Stimulated activated naive CD8-positive, alpha-beta T cell treated with anti-CD3 and anti-CD28 coated beads, Interleukin-15, Interleukin-2, amounts not matched to agents 100 ng/mL and 50 ng/mL, for 24 hours (primary cell): ENCODE results near the gene KLHL5.

Experiments used
- H3K27ac Mint-ChIP-seq: one replicate; pipeline ENCODE4 v1.8.0; 2021; ENCODE audit warnings: mild to moderate bottlenecking, mixed read lengths
- H3K27me3 Mint-ChIP-seq: one replicate; pipeline ENCODE4 v1.8.0; 2021; ENCODE audit warnings: mixed read lengths
- H3K36me3 Mint-ChIP-seq: one replicate; pipeline ENCODE4 v1.8.0; 2021; ENCODE audit warnings: low read depth, mixed read lengths
- H3K4me1 Mint-ChIP-seq: one replicate; pipeline ENCODE4 v1.8.0; 2021; ENCODE audit warnings: low read depth, mixed read lengths
- H3K4me3 Mint-ChIP-seq: one replicate; pipeline ENCODE4 v1.8.0; 2021; ENCODE audit warnings: mild to moderate bottlenecking, mixed read lengths
- H3K9me3 Mint-ChIP-seq: one replicate; pipeline ENCODE4 v1.8.0; 2021; ENCODE audit warnings: mixed read lengths

Gene KLHL5

GRCh38 chr4:39037491-39037825 is 24.6 kb upstream of the KLHL5 start:
- no peak overlapping the region for H3K27ac Mint-ChIP-seq
- H3K27me3 Mint-ChIP-seq, result no peaks in the 10 kb centered on the region
- no peaks in the 10 kb centered on the region for H3K36me3 Mint-ChIP-seq
- H3K4me3 Mint-ChIP-seq, result no peak overlapping the region
- no peaks in the 10 kb centered on the region for H3K9me3 Mint-ChIP-seq
- H3K4me1 Mint-ChIP-seq, result peaks cover 38% of the 10 kb centered on the region

DNA sequence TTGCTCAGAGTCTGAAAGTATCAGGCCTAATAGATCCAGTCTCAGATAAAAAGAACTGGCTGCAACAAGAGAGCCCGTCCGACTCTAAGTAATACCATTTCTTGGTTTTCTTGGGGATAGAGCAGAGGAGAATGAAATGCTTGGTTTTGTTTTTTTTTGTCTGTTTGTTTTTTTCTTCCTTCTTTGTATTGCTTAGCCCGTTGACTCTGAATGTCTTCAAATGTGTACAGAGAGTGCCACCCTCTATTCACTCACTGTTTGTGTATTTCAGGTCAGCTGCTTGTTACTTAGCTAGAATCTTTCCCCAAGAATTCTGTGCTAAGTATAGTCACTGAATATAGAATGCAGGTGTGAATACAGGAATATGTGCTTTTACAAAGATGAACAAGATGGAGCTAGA is 24.1 kb upstream of the KLHL5 start:
- no peaks in the 10 kb centered on the region for H3K9me3 Mint-ChIP-seq
- H3K4me1 Mint-ChIP-seq, result peaks cover 35% of the 10 kb centered on the region
- no peaks in the 10 kb centered on the region for H3K36me3 Mint-ChIP-seq
- no peak overlapping the region for H3K27ac Mint-ChIP-seq
- H3K27me3 Mint-ChIP-seq, result no peaks in the 10 kb centered on the region
- H3K4me3 Mint-ChIP-seq, result no peak overlapping the region

GRCh38 chr4:39039108-39039507 is 22.9 kb upstream of the KLHL5 start:
- no peak overlapping the region for H3K4me3 Mint-ChIP-seq
- no peak overlapping the region for H3K27ac Mint-ChIP-seq
- H3K4me1 Mint-ChIP-seq, result peaks cover 38% of the 10 kb centered on the region
- no peaks in the 10 kb centered on the region for H3K9me3 Mint-ChIP-seq
- no peaks in the 10 kb centered on the region for H3K27me3 Mint-ChIP-seq
- no peaks in the 10 kb centered on the region for H3K36me3 Mint-ChIP-seq

DNA sequence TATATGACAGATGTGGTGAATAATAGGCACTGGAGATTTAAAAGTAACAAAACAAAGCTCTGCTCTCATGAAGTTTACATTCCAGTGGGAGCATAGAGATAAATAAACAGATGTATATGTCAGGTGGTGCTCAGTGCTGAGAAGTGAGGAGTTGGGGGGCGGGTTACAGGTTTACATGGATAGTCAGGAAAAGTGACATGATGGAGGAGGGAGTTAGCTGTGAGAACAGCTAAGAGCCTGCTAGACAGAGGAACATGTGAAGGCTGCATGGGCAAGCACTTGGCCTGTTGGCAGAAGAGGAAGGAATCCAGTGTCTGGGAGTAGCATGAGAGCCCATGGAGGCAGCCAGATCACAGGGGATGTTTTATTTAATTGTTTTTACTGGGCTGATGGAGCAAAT is 19.7 kb upstream of the KLHL5 start:
- H3K27ac Mint-ChIP-seq, result no peak overlapping the region
- no peak overlapping the region for H3K4me3 Mint-ChIP-seq
- H3K4me1 Mint-ChIP-seq, result peaks cover 40% of the 10 kb centered on the region
- H3K36me3 Mint-ChIP-seq, result peaks cover 4% of the 10 kb centered on the region
- no peaks in the 10 kb centered on the region for H3K9me3 Mint-ChIP-seq
- H3K27me3 Mint-ChIP-seq, result no peaks in the 10 kb centered on the region

- peaks cover 12% of the 10 kb centered on the region for H3K36me3 Mint-ChIP-seq
- H3K27ac Mint-ChIP-seq, result peak overlapping the region; percentile 89
- H3K4me3 Mint-ChIP-seq, result peak overlapping the region; percentile 87
- H3K4me1 Mint-ChIP-seq, result peaks cover 49% of the 10 kb centered on the region
- no peaks in the 10 kb centered on the region for H3K9me3 Mint-ChIP-seq
- no peaks in the 10 kb centered on the region for H3K27me3 Mint-ChIP-seq
Observed at GRCh38 chr4:39043058-39043860, 18.8 kb upstream of the KLHL5 start.

GRCh38 chr4:39043861-39044363 is 18.1 kb upstream of the KLHL5 start:
- Mint-ChIP-seq H3K9me3 (no peaks in the 10 kb centered on the region), H3K4me3 (peak overlapping the region; percentile 87), H3K27me3 (no peaks in the 10 kb centered on the region), H3K4me1 (peaks cover 55% of the 10 kb centered on the region), H3K27ac (peak overlapping the region; percentile 89), H3K36me3 (peaks cover 12% of the 10 kb centered on the region)

GRCh38 chr4:39044364-39044955 is 17.6 kb upstream of the KLHL5 start:
- Mint-ChIP-seq H3K4me3 (peak overlapping the region; percentile 87), H3K36me3 (peaks cover 12% of the 10 kb centered on the region), H3K4me1 (peaks cover 56% of the 10 kb centered on the region)

DNA sequence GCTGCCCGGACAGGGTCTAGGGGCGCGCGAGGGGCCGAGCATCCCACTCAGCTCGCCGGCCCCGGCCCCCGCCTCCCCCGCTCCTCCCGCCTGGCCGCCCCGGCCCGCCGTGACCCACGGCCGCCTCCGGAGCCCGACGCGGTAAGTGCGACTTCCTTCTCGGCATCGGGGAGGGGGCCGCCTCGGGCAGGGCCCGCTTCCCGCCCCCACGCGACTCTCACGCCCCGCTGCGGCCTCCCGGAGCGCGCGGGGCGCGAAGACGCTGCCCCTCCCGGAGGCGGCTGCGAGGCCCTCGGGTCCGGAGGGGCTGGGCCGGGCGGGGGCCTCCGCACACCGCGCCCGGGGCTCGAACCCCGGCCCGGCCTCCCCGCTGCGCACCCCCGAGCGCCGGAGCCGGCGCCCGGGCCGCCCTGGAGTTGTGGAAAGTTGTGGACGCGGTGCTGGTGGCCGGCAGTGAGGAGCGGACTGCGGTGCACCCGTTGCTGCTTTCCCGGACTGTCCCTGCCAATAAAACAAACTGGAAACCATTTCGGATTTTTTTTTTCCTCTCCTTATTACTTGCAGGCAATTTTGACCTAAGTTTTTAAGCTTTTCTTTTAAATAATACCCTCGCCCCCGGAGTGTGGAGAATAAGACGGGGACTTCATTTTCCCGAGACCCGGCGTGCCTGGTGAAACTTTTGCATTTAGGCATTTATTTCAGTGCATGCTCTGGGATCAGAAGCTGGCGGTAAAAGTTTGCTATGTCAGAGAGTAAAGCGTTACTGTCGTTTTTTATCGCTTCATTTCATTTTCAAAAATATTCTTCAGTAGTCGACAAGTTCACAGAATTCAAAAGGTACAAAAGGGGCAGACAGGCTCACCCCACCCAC is 16.8 kb upstream of the KLHL5 start:
- Mint-ChIP-seq H3K27me3 (no peaks in the 10 kb centered on the region), H3K9me3 (no peaks in the 10 kb centered on the region), H3K4me3 (peak overlapping the region; percentile 92), H3K27ac (peak overlapping the region; percentile 92), H3K4me1 (peaks cover 56% of the 10 kb centered on the region), H3K36me3 (peaks cover 12% of the 10 kb centered on the region)

More at GRCh38 chr4:39044364-39044955, 17.6 kb upstream of the KLHL5 start:
- Mint-ChIP-seq H3K27ac (peak overlapping the region; percentile 89), H3K9me3 (no peaks in the 10 kb centered on the region), H3K27me3 (no peaks in the 10 kb centered on the region)

GRCh38 chr4:39045827-39046221 is 16.2 kb upstream of the KLHL5 start:
- Mint-ChIP-seq H3K9me3 (no peaks in the 10 kb centered on the region), H3K4me3 (peak overlapping the region; percentile 92), H3K27me3 (no peaks in the 10 kb centered on the region), H3K27ac (peak overlapping the region; percentile 92), H3K4me1 (peaks cover 56% of the 10 kb centered on the region), H3K36me3 (peaks cover 12% of the 10 kb centered on the region)

DNA sequence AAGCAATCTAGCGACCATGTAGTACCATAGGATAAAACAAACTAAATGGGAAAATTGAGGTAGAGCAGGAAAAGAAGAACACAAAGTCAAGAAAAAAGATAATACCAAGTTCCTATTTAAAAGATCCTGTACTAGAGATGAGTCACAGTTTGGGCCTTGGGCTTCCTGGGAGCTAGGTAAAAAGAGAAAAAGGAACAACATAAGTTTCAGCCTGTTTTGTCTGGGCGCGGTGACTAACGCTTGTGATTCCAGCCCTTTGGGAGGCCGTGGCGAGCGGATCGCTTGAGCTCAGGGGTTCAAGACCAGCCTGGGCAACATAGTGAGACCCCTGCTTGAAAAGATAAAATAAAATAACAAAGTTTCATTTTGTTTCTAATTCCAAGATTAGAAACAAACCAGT is 15.8 kb upstream of the KLHL5 start:
- no peaks in the 10 kb centered on the region for H3K27me3 Mint-ChIP-seq
- H3K9me3 Mint-ChIP-seq, result no peaks in the 10 kb centered on the region
- peak overlapping the region; percentile 92 for H3K27ac Mint-ChIP-seq
- peak overlapping the region; percentile 92 for H3K4me3 Mint-ChIP-seq
- peaks cover 56% of the 10 kb centered on the region for H3K4me1 Mint-ChIP-seq
- H3K36me3 Mint-ChIP-seq, result peaks cover 12% of the 10 kb centered on the region

DNA sequence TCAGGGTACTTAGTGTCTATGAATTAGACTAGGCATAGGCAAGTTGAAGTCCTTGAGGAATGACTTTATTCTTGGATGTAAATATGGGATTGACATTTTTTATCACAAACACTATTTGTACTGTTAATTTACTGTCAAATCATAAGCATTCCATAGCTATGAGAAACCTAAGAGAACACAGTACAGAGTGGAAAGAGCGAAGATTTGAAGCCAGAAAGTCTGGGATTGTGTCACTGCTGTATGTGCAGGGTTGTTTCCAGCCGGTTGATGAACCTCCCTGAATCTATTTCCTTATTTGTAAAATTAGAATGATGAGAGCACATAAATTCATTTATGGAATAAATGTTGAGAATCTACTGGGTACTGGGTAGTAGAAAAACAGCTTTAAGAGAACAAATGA is 14.4 kb upstream of the KLHL5 start:
- H3K27me3 Mint-ChIP-seq, result no peaks in the 10 kb centered on the region
- no peaks in the 10 kb centered on the region for H3K9me3 Mint-ChIP-seq
- H3K36me3 Mint-ChIP-seq, result peaks cover 12% of the 10 kb centered on the region
- H3K4me1 Mint-ChIP-seq, result peaks cover 51% of the 10 kb centered on the region
- peak overlapping the region; percentile 55 for H3K27ac Mint-ChIP-seq
- H3K4me3 Mint-ChIP-seq, result peak overlapping the region; percentile 17

DNA sequence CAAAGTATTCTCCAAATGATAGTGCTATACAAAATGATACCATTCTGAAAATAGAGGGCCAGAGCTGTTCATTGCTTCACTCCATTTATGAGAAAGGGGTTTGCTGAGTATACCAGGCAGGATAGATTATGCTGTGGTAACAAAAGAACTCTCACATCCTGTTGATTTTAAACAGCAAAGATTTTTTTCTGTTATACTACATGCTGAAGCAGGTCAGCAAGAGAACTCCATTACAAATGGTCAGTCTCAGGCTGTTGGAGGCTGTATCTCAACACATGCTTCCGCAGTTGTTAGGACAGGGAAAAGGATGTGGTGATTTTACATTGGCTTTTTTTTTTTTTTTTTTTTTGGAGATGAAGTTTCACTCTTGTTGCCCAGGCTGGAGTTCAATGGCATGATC is 13.7 kb upstream of the KLHL5 start:
- Mint-ChIP-seq H3K27me3 (no peaks in the 10 kb centered on the region), H3K4me1 (peaks cover 47% of the 10 kb centered on the region), H3K9me3 (no peaks in the 10 kb centered on the region), H3K27ac (no peak overlapping the region), H3K4me3 (no peak overlapping the region), H3K36me3 (peaks cover 12% of the 10 kb centered on the region)

GRCh38 chr4:39050590-39050989 is 11.4 kb upstream of the KLHL5 start:
- H3K4me1 Mint-ChIP-seq, result peaks cover 34% of the 10 kb centered on the region
- no peak overlapping the region for H3K27ac Mint-ChIP-seq
- H3K9me3 Mint-ChIP-seq, result no peaks in the 10 kb centered on the region
- H3K4me3 Mint-ChIP-seq, result no peak overlapping the region
- H3K27me3 Mint-ChIP-seq, result no peaks in the 10 kb centered on the region
- peaks cover 12% of the 10 kb centered on the region for H3K36me3 Mint-ChIP-seq

DNA sequence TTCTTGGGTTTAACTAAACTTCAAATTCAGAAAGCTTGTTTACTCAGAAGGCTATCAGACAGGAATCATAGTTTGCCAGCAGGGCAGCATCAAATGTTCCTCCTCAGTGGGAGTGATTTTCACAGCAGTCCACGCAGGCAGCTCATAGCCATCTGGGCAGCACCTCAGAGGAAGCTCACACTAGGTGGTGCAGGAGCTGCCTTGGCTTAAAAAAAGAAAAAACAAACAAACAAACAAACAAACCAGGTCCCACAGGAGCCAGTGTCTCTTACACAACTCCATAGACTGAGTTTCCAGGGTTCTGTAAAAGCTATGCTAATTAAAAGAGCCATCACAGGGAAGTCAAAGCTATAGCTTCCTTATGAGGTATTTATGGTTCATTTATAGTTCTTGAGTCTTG is 10.5 kb upstream of the KLHL5 start:
- H3K36me3 Mint-ChIP-seq, result peaks cover 8% of the 10 kb centered on the region
- no peak overlapping the region for H3K4me3 Mint-ChIP-seq
- no peaks in the 10 kb centered on the region for H3K9me3 Mint-ChIP-seq
- no peak overlapping the region for H3K27ac Mint-ChIP-seq
- H3K4me1 Mint-ChIP-seq, result peaks cover 25% of the 10 kb centered on the region
- no peaks in the 10 kb centered on the region for H3K27me3 Mint-ChIP-seq

DNA sequence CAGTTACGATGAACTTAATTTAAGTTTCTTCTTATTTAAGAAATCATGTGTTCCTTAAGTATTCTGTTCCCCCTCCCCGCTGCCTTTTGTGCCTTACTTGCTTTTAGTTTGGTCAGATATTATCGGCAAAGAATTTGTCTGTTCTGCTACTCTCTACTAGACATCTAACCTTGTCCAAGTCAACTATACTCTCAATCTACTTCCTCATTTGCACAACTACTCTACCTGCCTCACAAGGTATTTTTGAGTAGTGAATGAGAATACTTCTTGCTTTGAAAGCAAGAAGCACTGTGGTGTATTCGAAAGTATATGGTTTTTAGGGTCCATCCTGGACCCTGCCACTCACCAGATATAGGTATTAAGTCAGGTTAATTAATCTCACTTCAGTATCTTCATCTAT is 8.0 kb upstream of the KLHL5 start:
- H3K27me3 Mint-ChIP-seq, result no peaks in the 10 kb centered on the region
- H3K4me3 Mint-ChIP-seq, result no peak overlapping the region
- H3K9me3 Mint-ChIP-seq, result no peaks in the 10 kb centered on the region
- no peak overlapping the region for H3K27ac Mint-ChIP-seq
- no peaks in the 10 kb centered on the region for H3K36me3 Mint-ChIP-seq
- peaks cover 5% of the 10 kb centered on the region for H3K4me1 Mint-ChIP-seq
